ENCODE data around the gene ACTR1A. TPM values are rescaled to one million over a fixed set of nuclear protein-coding genes. Genes with fewer than 3 reads are reported as not detected.

The ACTR1A gene
- total RNA-seq, 4 donors from 2014 or later: 68.0 to 85.6 (median 82.3) TPM

DNA sequence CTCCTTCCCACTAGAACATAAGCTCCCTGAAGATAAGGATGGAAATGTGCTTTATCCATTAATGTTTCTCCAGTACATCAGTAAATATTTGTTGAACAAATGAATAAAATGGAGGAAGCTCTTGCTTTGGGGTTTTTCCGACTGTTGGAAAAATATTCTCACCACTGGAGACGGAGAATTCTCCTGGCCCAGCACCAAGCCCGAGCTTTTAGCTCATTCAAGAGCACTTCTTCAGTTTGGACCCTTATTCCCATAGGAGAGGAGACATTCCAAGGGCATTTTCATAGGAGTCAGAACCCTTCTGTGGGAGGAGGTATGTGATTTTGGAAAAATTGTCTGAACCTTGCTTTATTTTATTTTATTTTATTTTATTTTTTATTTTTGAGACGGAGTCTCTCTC is 22.2 kb upstream of the ACTR1A start:
- H3K4me1 ChIP-seq: no peaks in the 10 kb centered on the region
- DNase-seq: no peak

DNA sequence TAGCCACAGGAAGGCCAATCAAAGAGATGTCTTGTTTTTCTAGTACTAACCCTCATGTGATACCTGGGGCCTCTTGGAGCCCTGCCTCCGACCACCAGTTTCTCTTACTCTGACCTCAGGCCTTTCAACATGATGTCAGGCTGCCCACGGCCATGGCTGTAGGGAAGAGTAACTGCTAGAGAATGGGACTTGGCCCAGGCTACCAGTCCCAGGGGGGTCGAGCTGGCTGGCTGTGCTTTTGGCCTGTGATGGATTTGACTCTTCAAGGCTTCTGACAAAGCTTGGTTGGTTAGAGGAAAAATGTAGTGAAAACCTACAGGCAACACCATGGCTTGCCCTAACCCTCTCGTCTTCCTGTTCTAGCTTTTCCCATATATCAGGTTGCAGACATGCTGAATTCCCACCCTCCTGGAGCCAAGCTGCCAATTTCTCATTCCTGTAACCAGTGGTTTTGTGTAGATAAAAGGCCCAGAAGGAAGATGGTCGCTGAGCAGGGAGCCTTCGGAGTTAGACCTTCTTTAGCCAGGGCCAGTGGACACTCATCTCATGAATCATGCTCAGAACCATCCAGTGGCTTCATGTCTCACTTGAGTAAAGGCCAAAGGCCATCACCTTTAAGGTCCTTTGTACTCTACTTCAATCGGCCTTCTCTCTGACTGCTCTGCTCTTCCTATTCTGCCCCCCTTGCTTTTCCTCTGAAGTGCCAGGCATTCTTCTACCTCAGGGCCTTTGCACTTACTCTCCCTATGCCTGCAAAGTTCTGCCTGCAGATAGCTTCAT is 20.9 kb upstream of the ACTR1A start:
- Histone ChIP-seq H3K4me3 (no peak overlapping the region), H3K9me3 (no peaks in the 10 kb centered on the region), H3K4me1 (no peaks in the 10 kb centered on the region), H3K27me3 (no peaks in the 10 kb centered on the region), H3K27ac (no peak overlapping the region), H3K36me3 (peaks cover 0 to 54% (median 0%) of the 10 kb centered on the region in 3 donors)
- WGBS, 2 donors: 75 to 83% methylated on average over 5 to 7 of the region's 7 CpGs
- intact Hi-C loops (cut with DNase I): no loop called here
- TF ChIP-seq, protein P1, sequence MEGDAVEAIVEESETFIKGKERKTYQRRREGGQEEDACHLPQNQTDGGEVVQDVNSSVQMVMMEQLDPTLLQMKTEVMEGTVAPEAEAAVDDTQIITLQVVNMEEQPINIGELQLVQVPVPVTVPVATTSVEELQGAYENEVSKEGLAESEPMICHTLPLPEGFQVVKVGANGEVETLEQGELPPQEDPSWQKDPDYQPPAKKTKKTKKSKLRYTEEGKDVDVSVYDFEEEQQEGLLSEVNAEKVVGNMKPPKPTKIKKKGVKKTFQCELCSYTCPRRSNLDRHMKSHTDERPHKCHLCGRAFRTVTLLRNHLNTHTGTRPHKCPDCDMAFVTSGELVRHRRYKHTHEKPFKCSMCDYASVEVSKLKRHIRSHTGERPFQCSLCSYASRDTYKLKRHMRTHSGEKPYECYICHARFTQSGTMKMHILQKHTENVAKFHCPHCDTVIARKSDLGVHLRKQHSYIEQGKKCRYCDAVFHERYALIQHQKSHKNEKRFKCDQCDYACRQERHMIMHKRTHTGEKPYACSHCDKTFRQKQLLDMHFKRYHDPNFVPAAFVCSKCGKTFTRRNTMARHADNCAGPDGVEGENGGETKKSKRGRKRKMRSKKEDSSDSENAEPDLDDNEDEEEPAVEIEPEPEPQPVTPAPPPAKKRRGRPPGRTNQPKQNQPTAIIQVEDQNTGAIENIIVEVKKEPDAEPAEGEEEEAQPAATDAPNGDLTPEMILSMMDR (IDR thresholded peaks at IDR 0.05): no peak
- no peak for TF ChIP-seq POLR2A (IDR thresholded peaks at IDR 0.05)
- no peak for DNase-seq

More for the DNA sequence above, 22.2 kb upstream of the ACTR1A start:
- peaks cover 0 to 52% (median 0%) of the 10 kb centered on the region in 3 donors for H3K36me3 ChIP-seq
- no peak overlapping the region for H3K4me3 ChIP-seq
- 82 to 87% methylated on average over 4 of the region's 4 CpGs for WGBS, 2 donors
- no peaks in the 10 kb centered on the region for H3K9me3 ChIP-seq
- TF ChIP-seq POLR2A (IDR thresholded peaks at IDR 0.05): no peak
- TF ChIP-seq, protein P1 (IDR thresholded peaks at IDR 0.05): no peak
- intact Hi-C loops (cut with DNase I): no loop called here
- H3K27ac ChIP-seq: no peak overlapping the region
- H3K27me3 ChIP-seq: no peaks in the 10 kb centered on the region

DNA sequence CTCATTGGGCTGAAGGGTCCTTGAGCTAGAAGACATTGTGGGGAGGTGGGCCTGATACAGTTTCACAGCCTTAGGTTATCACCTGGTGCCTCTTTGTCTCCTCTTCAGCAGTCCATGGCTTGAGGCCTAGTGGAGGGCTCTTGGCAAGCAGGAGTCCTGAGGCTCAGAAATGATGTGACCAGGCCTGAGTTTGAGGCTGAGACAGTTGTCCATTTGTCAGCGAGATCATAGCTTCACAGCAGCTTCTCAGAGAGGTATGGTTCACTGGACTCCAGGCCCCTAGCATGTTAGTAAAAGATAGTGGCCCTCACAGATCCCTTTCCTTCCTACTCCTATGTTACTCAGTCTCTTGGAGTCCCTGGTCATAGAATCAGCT is 20.4 kb upstream of the ACTR1A start:
- Histone ChIP-seq H3K9me3 (no peaks in the 10 kb centered on the region), H3K4me3 (no peak overlapping the region), H3K36me3 (peaks cover 0 to 58% (median 0%) of the 10 kb centered on the region in 3 donors), H3K4me1 (no peaks in the 10 kb centered on the region), H3K27me3 (no peaks in the 10 kb centered on the region), H3K27ac (no peak overlapping the region)
- TF ChIP-seq, protein P1 (IDR thresholded peaks at IDR 0.05): no peak
- TF ChIP-seq POLR2A (IDR thresholded peaks at IDR 0.05): no peak
- 100% methylated on average over 1 of the region's 1 CpG; no CpG with 5 or more reads in 1 of the 2 donors for WGBS, 2 donors
- intact Hi-C loops (cut with DNase I): no loop called here
- no peak for DNase-seq

DNA sequence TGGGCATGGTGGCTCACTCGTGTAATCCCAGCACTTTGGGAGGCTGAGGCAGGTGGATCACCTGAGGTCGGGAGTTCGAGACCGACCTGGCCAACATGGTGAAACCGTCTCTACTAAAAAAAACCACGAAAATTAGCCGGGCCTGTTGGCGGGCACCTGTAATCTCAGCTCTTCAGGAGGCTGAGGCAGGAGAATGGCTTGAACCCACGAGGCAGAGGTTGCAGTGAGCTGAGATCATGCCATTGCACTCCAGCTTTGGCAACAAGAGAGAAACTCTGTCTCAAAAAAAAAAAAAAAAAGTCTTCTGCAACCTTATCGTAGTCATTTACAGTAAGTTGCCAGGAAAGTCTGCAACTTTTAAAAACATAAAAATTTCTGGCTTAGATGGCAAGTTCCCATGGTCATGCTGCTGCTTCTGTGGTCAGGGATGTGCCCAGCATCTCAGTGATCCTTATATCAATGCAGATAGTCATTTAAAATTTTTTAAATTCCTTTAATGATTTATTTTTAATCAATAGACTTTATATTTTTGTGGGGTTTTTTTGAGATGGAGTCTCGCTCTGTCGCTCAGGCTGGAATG is 16.8 kb upstream of the ACTR1A start:
- H3K4me3 ChIP-seq: no peak overlapping the region
- no peaks in the 10 kb centered on the region for H3K27me3 ChIP-seq
- 87 to 88% methylated on average over 11 to 12 of the region's 12 CpGs for WGBS, 2 donors
- no peak for DNase-seq
- peaks cover 0 to 69% (median 7%) of the 10 kb centered on the region in 3 donors for H3K36me3 ChIP-seq
- no peaks in the 10 kb centered on the region for H3K4me1 ChIP-seq
- no peaks in the 10 kb centered on the region for H3K9me3 ChIP-seq
- no peak for TF ChIP-seq POLR2A (IDR thresholded peaks at IDR 0.05)
- TF ChIP-seq, protein P1 (IDR thresholded peaks at IDR 0.05): no peak
- H3K27ac ChIP-seq: no peak overlapping the region
- intact Hi-C loops (cut with DNase I): no loop called here

DNA sequence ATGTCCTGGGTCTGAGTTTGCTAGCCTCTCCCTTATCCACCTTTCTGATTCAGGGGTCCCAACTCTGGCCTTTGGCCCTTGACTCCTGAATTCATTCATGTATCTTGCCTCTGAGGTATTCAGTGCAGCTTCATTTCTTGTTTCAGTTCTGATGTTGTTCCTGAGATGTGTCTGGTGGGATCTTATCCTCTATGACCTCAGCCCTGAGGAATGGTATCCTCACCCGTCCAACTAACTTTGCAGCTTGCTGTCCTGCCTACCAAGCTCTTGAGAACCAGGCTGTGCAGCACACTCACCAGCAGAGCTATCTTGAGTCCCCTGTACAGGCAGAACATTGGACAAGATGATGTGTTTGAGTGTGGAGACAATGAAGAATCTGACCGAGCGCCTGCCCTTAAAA is 15.0 kb upstream of the ACTR1A start:
- no peaks in the 10 kb centered on the region for H3K4me1 ChIP-seq
- intact Hi-C loops (cut with DNase I): no loop called here
- DNase-seq: no peak
- H3K36me3 ChIP-seq: peaks cover 0 to 70% (median 11%) of the 10 kb centered on the region in 3 donors
- WGBS, 2 donors: 59 to 95% methylated on average over 3 of the region's 3 CpGs
- no peaks in the 10 kb centered on the region for H3K27me3 ChIP-seq
- H3K27ac ChIP-seq: no peak overlapping the region
- no peaks in the 10 kb centered on the region for H3K9me3 ChIP-seq
- TF ChIP-seq, protein P1 (IDR thresholded peaks at IDR 0.05): no peak
- no peak for TF ChIP-seq POLR2A (IDR thresholded peaks at IDR 0.05)
- no peak overlapping the region for H3K4me3 ChIP-seq

Data from esophagus squamous epithelium (tissue), 5 donors.